DMS114 treated with DMSO at 0.1 percent for 48 hours (cell line): ENCODE measurements around the gene ULK2.

Experiments used
- DNase-seq: peaks from one replicate; lab custom pipeline; 2025; ENCODE audit not compliant: unreplicated experiment; lab: John Stamatoyannopoulos, UW

ULK2 gene

DNA sequence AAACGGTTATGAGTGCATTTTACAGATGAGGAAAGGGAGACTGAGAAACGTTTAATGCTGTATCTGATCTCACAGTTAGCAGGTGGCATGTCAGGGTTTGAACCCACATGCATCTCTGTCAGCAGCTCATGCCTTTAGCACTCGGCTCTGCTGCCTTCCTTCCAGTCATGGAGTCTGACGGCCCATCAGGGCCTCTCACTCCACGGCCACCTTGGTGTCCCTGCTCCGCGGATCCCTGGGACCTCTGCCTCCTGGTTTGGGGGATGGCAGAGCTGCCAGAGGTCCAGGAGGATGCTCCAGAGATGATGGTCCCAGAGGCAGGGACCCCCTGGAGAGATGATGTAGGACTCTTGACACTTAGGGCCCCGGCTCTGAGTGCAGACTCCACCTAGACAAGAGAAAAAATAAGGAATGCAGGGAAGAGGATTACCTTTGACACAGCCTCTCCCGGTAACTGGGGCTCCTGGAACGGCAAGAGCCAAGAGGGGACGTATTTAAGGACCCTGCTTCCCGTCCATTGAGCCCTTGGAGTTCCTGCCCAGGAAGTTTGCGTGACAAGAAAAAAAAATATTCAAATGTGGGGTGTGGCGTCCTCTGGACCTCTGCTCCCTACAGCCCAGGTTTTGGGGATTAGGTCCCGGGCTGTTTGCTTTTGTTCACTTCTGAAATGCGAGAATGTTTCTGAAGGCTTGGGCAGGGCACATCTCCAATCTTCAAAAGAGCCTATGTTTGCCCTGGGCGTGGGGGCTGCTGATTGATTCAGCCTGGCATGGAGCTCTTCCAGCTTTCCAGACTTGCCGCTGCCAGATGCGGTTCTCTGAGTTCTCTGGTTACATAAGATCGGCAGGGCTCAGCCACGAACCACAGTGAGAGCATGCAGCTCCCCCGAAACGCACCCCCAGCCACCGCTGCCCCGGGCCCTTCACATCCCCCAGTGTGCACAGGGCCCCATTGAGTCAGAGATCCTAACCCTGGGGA lies 119.6 kb downstream of the ULK2 start, which contains the start of gene ALDH3A1:
Gene ALDH3A1 (minus strand): TSS at position 470 of the 978 bp plus-strand sequence. CDS start 3,169 bp downstream, outside the sequence.
- no peak for DNase-seq

DNA sequence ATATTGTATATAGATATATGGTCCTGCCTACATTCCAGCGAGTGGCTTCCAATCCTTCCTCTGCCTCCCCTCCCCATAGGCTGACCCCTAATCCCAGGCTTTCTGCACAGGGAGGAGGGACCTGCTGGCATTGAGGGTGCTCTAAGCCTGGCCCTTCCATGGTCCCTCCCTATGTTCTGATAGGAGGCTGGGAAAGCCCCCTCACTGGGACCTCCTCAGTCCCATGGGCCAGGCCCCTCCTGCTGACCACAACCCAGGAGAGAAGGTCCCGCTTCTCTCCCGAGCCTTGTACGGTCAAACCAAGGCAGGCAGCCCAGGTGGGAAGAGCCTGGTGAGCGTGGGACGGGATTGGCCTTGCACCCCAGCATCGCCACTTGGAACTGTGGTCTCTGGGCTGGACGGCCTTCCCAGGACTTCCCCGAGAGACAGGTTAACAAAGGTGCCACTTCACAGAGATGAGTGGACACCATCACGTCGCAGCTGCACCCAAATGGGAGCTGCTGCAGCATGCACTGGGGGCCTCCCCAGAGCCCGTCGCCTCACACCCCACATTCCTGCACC lies 120.5 kb downstream of the ULK2 start:
- DNase-seq, result no peak

- no peak for DNase-seq
These were observed 121.2 kb downstream of the ULK2 start for GRCh38 chr17:19746517-19746916.

DNA sequence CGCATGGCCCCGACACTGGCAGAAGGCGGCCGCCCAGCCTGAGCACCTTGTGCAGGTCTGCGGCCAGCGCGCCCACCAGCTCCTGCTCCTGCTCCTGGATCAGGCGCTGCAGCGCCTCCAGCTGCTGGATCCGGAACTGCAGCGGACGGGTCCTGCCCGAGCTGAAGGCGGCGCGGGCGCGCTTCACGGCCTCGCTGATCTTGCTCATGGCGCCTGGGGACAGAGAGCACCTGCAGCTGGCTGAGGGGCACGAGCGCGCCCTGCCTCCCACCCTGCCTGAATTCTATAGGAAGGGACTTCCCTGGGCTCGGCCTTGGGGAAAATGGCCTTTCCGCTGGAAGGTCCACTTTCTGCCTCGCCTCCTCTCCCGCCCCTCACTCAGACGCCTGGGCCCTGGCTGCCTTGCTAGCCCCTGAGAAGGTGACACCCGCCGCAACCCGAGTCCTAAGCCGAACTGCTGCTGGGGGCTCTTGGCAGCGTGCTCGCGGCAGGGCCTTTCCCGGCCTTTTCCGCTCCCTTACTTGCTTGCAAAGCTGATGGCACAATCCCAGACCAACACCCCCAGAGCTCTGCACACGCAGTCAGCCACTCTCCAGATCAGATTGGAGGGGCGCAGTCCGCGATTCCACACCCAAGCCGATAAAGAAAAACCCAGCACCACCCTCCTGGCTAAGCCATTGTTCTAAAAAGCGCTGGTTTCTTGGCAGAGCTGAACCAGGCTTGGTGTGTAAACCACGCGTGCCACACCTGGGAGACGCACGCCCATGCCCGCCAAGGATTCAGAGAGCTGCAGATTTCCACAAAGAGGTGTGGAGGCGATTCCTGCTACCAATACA lies 122.6 kb downstream of the ULK2 start:
- DNase-seq, result no peak

- no peak for DNase-seq
These were observed 123.2 kb downstream of the ULK2 start for GRCh38 chr17:19744492-19744891.

- DNase-seq, result no peak
These were observed 124.3 kb downstream of the ULK2 start for GRCh38 chr17:19743101-19744100.

DNA sequence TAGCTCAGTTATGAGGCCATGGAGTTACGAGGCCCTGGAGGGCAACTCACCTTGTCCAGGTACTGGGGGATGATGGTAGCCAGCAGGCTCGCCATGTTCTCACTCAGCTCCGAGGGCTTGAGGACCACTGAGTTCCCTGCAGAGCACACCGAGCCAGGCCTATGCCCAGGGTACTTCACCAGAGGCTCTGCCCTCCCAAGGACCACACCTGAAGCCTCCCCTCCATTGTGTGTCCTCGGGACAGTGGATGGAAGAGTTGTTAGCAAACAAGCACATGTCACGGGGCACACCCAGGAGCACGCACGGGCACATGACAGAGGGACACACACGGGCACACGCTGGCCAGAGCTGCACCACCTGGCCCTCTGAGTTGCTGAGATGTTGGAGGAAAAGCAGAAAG lies 125.2 kb downstream of the ULK2 start:
- no peak for DNase-seq

DNA sequence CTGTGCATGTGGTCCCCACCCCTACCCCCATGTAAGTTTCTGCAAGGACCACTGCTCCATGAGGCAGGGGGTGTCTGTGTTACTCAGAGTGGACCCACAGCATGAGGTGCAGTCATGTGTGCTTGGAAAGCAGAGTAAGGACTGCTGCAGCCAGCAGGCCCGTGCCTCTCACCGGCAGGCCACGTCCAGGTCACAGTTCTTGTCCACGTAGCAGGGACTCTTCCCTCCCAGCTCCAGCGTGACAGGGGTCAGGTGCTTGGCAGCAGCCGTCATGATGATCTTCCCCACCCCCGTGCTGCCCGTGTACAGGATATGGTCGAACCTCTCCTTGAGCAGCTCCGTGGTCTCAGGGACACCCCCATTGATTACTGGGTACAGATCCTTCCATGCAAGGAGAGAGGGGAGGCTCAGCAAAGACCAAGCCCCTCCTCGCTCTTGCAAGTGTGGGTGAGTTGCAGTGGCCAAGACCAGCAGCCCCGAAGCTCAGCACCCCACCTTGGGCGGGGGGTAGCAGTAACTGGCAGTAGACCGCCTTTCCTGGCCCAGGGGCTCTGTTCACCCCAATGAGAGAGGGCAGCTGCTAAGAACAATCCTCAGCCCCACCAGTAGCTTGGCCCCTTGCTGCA lies 125.8 kb downstream of the ULK2 start:
- DNase-seq, result no peak

- no peak for DNase-seq
These were observed 126.8 kb downstream of the ULK2 start for GRCh38 chr17:19740933-19741332.

- no peak for DNase-seq
These were observed 128.2 kb downstream of the ULK2 start for GRCh38 chr17:19739241-19740201.

DNA sequence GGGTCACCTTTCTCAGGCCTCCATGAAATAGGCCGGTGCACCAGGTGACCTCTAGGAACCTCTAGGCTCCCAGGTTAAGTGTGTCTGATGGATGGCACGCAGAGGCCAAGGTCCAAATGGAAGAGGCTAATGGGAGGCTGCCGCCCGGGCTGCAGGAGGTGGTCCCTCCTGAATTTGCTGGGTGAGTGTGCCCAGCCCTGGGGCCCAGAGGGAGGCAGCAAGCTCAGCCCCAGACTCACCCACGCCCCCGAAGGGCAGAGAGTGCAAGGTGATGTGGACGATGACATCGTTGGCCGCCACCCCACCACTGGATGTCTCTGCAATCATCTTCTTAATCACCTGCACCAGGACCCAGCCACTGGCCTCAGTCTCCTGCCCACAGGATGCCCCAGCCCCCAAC lies 129.0 kb downstream of the ULK2 start:
- DNase-seq, result no peak

DNA sequence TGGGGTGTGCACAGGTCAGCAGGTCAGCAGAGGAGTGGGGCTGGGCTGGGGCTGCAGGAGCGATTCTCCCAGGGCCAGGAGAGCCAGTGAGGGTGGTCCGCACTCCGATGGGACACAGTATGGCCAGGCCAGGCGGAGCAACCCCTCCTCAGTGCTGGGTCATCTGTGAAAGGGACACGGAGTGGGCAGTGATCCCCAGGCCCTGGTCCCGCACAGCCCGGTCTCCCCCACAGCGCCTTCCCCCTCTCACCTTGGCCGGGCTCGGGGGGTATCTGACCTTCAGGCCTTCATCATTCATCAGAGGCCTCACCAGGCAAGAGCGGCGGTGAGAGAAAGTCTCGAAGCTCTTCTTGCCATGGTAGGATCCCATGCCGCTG lies 129.7 kb downstream of the ULK2 start:
- DNase-seq, result no peak

- DNase-seq, result no peak
These were observed 130.2 kb downstream of the ULK2 start for GRCh38 chr17:19737305-19738072.

DNA sequence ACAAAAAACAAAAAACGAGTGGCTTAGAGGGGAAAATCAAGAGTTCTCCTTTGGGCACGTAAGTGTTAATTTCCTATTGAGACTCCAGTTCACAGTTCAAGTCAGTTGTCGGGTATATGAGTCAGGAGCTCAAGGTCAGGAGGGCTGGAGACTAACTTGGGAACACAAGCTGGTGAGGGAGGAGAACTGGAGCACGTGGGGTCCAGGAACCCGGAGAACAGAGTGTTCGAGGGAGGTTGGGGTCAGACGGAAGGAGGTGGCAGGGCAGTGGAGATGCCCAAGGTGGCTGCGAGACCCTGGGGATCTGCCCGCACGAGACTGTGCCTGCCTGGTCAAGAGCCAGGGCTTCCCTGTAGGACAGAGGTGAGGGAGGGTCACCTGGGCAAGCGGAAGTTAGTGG lies 131.7 kb downstream of the ULK2 start:
- no peak for DNase-seq

DNA sequence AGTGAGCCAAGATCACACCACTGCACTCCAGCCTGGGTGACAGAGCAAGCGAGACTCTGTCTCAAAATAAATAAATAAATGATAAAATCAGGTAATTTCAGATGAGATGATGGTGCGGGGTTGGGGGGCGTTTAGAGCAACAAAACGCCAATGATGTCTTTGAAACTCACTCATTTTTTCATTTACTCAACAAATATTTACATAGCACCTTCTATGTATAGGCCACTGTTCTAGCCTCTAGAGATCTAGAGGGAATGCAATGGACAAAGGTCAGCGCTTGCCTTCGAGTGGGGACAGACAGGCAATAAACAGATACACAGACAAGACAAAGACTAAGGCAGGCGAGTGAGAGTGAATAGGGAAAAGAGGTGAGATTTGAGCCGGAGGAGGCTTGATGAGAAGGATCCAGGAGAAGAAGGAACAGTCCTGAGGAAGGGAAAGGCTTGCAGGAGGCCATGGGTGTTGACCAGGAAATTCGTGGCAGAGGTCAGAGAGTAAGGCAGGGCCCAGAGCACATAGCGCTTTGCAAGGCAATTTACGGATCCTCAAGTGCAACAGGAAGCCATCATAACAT lies 133.7 kb downstream of the ULK2 start:
- no peak for DNase-seq

DNA sequence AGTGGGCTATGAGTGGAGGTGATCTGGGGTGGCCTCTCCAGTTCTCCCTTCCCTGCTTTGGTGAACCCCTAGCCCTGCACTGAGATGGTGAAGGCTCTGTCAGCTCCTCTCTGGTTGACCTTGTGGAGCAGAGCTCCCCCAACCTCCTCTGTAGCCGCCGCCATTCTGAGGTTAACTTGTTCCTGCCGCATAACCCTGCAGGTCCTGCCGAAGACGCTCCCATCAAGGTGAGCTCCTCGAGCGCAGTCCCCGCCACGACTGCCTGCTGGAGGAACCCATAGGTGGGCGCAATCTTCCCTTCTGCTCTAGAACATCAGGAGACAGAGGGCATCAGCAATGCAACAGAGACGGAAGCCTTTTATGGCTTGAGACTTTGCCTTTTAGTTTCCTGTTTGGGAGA lies 136.1 kb downstream of the ULK2 start:
- DNase-seq, result no peak

GRCh38 chr17:19730843-19731242 lies 136.9 kb downstream of the ULK2 start:
- DNase-seq, result no peak

DNA sequence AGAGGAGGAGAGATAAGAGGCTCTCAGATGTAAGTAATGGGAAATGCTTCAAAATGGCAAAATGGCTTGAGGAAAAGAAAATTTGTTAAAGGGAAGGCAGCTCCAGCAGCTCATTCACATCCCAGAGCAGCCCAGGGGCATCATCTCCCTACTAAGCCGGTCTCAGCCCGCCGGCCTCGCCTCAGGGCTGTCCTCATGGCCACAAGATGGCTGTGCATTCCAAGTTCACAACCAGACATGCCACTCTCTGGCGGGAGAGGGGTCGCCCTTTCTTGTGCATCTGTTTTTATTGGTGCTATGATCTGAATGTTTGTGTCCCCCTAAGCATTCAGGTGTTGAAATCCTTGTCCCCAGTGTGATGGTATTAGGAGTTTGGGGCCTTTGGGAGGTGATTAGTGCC lies 137.8 kb downstream of the ULK2 start:
- DNase-seq, result no peak
